ENCODE data around the gene MAN1A1. TPM values are rescaled to one million over a fixed set of nuclear protein-coding genes. Genes with fewer than 3 reads are reported as not detected.

MAN1A1 gene
- total RNA-seq, 1 experiment from 2014 or later = 0.06 TPM

DNA sequence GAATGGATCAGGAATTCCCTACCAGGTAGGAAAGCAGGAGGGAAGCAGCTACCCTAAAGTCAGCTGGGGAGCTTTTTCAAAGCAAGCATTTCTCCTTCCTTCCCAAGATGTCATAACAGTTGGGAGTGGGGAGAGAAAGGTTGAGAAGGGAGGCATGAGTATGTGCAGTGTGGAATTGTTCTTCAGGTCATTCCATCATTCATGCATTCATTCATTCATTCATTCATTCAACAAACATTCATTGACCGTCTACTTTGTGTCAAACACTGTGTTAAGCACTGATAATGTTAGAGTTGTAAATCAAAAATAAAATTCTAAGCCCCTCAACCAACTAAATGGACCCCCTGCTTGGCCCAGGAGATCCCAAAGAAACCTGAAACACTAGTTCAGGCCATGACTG, 221.9 kb downstream of the MAN1A1 start:
- no peak for TF ChIP-seq EZH2 (IDR thresholded peaks at IDR 0.05; ENCODE audit: borderline replicate concordance, low read depth, low read length, poor library complexity, severe bottlenecking)
- TF ChIP-seq, protein P1, sequence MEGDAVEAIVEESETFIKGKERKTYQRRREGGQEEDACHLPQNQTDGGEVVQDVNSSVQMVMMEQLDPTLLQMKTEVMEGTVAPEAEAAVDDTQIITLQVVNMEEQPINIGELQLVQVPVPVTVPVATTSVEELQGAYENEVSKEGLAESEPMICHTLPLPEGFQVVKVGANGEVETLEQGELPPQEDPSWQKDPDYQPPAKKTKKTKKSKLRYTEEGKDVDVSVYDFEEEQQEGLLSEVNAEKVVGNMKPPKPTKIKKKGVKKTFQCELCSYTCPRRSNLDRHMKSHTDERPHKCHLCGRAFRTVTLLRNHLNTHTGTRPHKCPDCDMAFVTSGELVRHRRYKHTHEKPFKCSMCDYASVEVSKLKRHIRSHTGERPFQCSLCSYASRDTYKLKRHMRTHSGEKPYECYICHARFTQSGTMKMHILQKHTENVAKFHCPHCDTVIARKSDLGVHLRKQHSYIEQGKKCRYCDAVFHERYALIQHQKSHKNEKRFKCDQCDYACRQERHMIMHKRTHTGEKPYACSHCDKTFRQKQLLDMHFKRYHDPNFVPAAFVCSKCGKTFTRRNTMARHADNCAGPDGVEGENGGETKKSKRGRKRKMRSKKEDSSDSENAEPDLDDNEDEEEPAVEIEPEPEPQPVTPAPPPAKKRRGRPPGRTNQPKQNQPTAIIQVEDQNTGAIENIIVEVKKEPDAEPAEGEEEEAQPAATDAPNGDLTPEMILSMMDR (conservative IDR thresholded peaks at IDR 0.05; ENCODE audit: low read depth, low read length) = no peak
- no peak for DNase-seq (ENCODE audit: low spot score)
- ChIA-PET POLR2A (ENCODE audit: low non-redundant PET) (no interaction called here), CTCF (no interaction called here)
- Histone ChIP-seq H3K27ac (ENCODE audit: low read depth, low read length, poor library complexity, severe bottlenecking) (no peak overlapping the region), H3K4me1 (ENCODE audit: insufficient read depth, low read length, poor library complexity, severe bottlenecking) (no peaks in the 10 kb centered on the region), H3K4me3 (ENCODE audit: low read depth, low read length, poor library complexity, severe bottlenecking) (no peak overlapping the region), H3K9me3 (ENCODE audit: low read depth, low read length, poor library complexity, severe bottlenecking) (no peaks in the 10 kb centered on the region), H3K36me3 (ENCODE audit: insufficient read depth, low read length, poor library complexity, severe bottlenecking) (no peaks in the 10 kb centered on the region), H3K27me3 (replicated peaks; ENCODE audit: insufficient read depth, low read depth, low read length, poor library complexity) (peaks cover 3% of the 10 kb centered on the region)
- no TSS peak for BruUV-seq (replicated peaks)
- intact Hi-C loops (cut with micrococcal nuclease; ENCODE audit: unreplicated experiment) = no loop called here

Data from A673 (cell line).